DMS114 treated with DMSO at 0.1 percent for 48 hours (cell line): ENCODE measurements around the gene DOCK9.

Source experiments
- DNase-seq: peaks from one replicate; lab custom pipeline; 2025; ENCODE audit not compliant: unreplicated experiment; lab: John Stamatoyannopoulos, UW

DOCK9 gene

DNA sequence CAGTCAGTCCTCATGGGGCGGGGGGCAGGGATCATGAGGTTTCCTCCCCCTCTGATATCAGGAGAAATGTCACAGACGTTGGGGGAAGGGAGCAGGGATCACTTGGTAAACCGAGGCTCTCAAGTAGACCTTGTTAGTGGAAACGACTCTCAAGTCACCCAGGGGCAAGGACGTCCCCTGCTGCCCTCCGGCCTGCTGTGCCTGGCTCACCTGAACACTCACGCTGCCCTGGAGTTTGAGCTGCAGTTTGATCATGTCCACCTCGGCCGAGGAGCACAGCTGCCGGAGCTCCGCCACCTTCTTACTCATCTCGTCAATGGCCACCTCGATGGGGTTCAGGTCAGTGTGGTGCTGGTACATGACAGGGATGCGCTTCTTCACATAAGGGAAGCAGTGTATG lies 177.8 kb downstream of the DOCK9 start:
- DNase-seq, result no peak

GRCh38 chr13:98798849-98799645 lies 178.8 kb downstream of the DOCK9 start:
- no peak for DNase-seq

DNA sequence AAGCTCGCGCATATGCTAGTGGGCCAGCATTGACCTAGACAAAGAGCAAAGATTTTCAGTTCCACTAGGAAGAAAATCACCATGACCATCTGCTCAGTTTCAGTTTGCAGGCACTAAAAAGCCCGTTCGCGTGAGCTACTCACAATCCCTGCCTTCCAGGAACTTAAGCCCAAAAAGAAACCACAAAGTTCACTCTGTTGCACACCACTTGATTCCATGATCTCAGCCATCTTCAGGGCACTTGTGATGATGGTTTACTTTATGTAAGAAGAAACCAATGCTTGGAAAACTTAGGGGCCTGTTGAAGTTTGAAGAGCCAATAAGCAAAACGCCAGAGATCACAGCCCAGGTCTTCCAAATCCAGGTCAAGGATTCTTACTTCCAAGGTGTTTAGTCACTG lies 180.4 kb downstream of the DOCK9 start:
- DNase-seq, result no peak

- no peak for DNase-seq
These were observed 181.1 kb downstream of the DOCK9 start for GRCh38 chr13:98796798-98797197.

DNA sequence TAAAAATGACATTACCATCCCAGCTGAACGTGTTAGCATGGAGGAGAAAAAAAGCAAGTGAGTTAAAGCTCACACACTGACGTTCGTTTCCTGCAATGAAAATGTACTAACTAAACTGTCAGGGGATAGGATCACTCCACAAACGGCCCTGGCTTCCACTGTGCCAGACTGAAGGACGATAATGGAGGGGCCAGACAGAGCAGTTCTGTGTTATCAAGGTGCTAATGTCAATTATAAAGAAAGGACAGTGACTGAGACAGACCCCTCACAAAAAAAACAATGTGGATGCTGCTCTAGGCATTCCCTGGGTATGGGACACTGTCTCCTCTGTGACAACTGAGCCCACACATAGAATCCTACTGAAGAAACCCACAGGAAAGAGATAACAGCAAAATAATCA lies 181.7 kb downstream of the DOCK9 start:
- DNase-seq, result no peak

DNA sequence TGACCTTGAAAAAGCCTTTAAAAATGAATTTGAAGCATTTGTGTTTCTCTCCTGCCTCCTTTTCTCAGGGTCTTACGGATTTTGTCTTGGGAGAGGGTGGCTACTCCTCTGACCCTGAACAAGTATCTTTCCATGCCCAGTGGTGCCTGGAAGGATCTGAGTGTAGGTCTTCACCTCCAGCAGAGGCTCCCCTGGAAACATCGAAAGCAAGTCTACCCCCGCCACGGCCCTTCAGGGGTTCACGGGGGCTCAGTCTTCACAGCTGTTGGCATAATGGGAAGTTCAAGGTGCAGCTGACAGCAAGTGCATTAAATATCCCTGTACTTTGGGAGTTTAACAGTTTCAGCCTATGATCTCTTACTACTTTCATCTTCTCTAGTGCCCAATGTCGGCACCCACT lies 182.6 kb downstream of the DOCK9 start:
- DNase-seq, result no peak

DNA sequence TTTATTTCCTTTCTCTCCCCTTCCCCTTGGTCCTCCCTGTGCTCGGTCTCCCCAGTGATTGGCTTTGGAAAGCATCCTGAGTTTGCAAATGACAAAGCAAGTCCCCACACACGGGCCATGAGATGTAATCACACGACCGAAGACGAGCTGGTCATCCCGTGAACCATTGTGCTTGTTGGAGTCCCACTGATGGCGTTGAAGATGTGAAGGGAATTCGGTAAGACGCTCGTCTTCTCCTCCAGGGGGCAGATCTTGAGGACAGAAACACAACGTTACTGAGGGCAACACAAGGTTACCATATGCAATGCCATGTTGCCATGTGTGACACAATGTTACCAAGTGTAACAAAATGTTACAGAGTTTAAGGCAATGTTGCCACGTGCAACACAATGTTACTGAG lies 183.4 kb downstream of the DOCK9 start:
- no peak for DNase-seq

GRCh38 chr13:98792785-98793495 lies 184.9 kb downstream of the DOCK9 start:
- DNase-seq, result no peak

GRCh38 chr13:98792321-98792720 lies 185.5 kb downstream of the DOCK9 start:
- DNase-seq, result no peak

GRCh38 chr13:98791611-98792010 lies 186.3 kb downstream of the DOCK9 start:
- no peak for DNase-seq

DNA sequence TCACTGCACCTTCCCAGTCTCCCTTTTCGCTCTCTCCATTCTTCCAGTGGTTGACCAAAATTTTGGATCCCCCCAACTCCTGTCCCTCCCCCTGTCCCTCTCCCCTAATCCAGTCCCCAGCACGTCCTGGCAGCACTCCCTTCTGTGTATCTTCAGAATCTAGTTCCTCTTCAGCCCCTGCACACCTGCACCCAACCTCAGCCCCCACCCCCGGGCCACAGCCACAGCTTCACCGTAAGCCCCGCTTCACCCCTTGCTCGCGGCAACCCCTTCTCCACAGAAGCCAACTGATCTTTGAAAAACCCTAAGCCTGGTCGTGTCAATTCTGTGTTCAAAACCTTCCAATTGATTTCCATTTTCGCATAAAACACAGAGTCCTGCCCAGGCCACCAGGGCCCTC lies 189.9 kb downstream of the DOCK9 start:
- DNase-seq, result no peak

- DNase-seq, result no peak
These were observed 190.7 kb downstream of the DOCK9 start for GRCh38 chr13:98787173-98787572.

- no peak for DNase-seq
These were observed 191.8 kb downstream of the DOCK9 start for GRCh38 chr13:98786023-98786422.

DNA sequence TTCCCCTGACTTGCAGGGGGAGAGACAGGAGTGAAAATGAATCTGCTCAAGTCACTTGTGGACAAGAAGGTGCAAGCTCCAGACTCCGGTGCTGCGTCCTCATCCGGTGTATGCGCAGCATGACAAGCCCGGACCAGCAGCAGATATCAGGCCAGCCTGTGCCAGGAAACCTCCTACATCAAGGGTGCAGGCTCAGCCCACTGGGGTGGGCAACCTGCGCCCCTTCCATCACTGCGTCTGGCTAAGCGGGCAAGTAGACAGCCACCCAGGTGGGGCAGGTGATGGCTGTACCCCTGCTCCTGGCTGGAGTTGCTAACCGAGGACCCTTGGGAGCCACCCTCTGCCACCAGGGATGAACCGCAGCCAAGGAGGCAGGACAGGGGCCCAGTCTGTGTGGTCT lies 192.5 kb downstream of the DOCK9 start:
- DNase-seq, result no peak

GRCh38 chr13:98784666-98785065 lies 193.2 kb downstream of the DOCK9 start:
- DNase-seq, result no peak

DNA sequence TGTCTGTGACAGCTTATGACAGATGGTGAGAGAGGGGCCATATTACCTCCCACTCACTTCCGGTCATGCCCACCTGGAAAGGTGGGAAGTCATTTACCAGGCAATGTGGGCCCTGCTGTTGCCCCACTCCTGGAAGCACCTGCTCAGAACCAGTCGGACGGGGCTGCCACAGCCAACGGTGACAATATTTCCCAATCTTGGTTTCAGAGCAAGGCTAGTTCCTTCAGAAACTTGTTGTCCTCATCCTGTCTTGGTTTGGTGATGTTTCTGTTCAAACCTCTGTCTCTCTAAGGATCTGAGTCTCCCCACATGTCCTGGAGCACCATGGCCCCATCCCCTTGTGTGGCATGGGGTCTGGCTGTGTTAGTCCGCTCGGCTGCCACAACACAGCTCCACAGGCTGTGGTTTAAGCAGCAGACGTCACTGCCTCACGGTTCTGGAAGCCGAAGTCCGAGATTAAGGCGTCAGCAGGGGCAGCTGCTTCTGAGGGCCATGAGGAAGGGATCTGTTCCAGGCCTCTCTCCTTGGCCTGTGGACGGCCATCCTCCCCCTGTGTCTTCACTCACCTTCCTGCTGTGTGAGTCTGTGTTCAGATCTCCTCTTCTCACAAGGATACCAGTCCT lies 193.9 kb downstream of the DOCK9 start:
- DNase-seq, result no peak

GRCh38 chr13:98782654-98783053 lies 195.2 kb downstream of the DOCK9 start:
- DNase-seq, result no peak

- DNase-seq, result no peak
These were observed 196.0 kb downstream of the DOCK9 start for GRCh38 chr13:98781905-98782304.

- DNase-seq, result no peak
These were observed 196.4 kb downstream of the DOCK9 start for GRCh38 chr13:98781470-98781869.

DNA sequence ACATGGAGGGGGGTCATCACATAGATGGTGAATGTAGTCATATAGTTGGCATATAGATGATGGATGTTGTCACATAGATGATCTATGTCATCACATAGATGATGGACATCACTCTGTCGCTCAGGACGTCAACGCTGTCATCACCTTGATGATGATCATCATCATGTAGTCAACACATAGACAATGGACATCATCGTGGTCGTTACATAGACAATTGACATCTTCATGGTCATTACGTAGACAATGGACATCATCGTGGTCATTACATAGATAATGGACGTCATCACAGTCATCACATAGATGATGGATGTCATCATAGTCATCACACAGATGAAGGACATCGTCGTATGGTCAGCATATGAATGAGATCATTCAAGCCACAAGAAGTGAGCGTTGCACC lies 196.8 kb downstream of the DOCK9 start:
- DNase-seq, result no peak

DNA sequence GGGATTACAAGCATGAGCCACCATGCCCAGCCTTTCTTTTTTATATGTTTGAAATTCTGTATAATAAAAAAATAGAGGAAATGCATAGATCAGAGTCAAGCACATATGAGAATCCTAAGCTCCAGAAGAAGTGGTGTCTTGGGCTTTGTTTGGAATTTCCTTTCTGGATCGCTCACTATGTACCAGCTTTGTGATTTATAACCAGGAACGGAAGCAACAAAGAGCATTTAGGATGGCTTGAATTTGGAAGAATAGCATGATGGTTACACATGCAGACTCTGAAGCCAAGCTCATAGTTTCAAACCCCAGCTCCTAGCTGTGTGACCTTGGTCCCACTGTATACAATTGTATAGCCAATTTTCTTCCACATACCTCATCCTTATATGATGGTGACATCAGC lies 197.4 kb downstream of the DOCK9 start:
- no peak for DNase-seq

DNA sequence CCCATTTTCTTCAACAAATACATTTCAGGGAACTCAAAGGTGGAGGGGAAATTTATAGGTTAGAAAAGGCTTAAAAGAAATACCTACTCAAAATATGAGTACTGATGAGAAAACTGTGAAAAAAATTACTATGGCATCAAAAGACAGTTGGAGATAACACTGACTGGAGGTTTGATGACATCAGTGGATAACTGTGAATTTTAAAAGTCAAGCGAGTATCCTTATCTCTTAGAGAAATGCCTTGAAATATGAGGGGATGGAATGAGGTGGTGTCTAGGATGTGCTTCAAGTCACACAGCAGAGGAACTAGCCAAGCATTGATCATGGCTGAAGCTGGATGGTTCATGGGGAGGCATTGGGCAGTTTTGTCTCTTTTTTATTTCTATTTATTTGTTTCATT lies 198.2 kb downstream of the DOCK9 start:
- no peak for DNase-seq
